HepG2 (cell line): ENCODE measurements around the gene PDLIM5. TPM values are rescaled to one million over a fixed set of nuclear protein-coding genes. Genes with fewer than 3 reads are reported as not detected.

Experiments used
- AFF4 ChIP-seq: sonication (generic); formaldehyde crosslinking; IDR thresholded peaks from 2 replicates; pipeline ENCODE4 v1.4.0; 2020; ENCODE audit warnings: missing genetic modification reagents
- DPF2 ChIP-seq: sonication (generic); formaldehyde crosslinking; IDR thresholded peaks from 2 replicates; pipeline ENCODE4 v1.4.0; 2020; ENCODE audit warnings: mild to moderate bottlenecking, low read depth, missing genetic modification reagents, borderline replicate concordance
- EEA1 ChIP-seq: sonication (generic); formaldehyde crosslinking; IDR thresholded peaks from 2 replicates; pipeline ENCODE4 v1.5.1; 2020; ENCODE audit warnings: mild to moderate bottlenecking, missing genetic modification reagents, borderline replicate concordance
- KDM3A ChIP-seq: IDR thresholded peaks from 2 replicates; pipeline ENCODE4 v1.6.1; 2018; ENCODE audit warnings: low read depth, missing compliant biosample characterization
- ZFP36 ChIP-seq: fragments of 150-350 bp; IDR thresholded peaks from 2 replicates; pipeline ENCODE4 v1.6.1; 2018; ENCODE audit warnings: borderline replicate concordance, low read length, low read depth; ENCODE audit not compliant: partially characterized antibody
- ZIK1 ChIP-seq: sonication (generic); formaldehyde crosslinking; IDR thresholded peaks from 2 replicates; pipeline ENCODE4 v1.5.0; 2020; ENCODE audit warnings: mild to moderate bottlenecking, low read depth, missing genetic modification reagents, borderline replicate concordance
- ZNF337 ChIP-seq: sonication (generic); formaldehyde crosslinking; IDR thresholded peaks from 2 replicates; pipeline ENCODE4 v1.5.1; 2020; ENCODE audit warnings: missing genetic modification reagents, low read depth, mild to moderate bottlenecking, borderline replicate concordance
- ZNF580 ChIP-seq: IDR thresholded peaks from 2 replicates; pipeline ENCODE4 v1.6.1; 2016; ENCODE audit warnings: low read depth, borderline replicate concordance
- polyA plus RNA-seq, 8 experiments: library from polyadenylated mRNA; depleted of rRNA in 3 of 8; stranded (reverse) in 7 of 8; unstranded in 1 of 8; fragments of >200 nt; fragmentation: Illumina TruSeq in 4 of 8; extraction: Trizol in 4 of 8; gene quantifications; 2 replicates each; pipeline versions ENCODE4 v1.2.1 to v1.2.3, GENCODE V29; 2011 to 2016; ENCODE audit warnings: low read depth in 4 of 8, missing spikeins in 1 of 8, mixed read lengths in 1 of 8; ENCODE audit not compliant: insufficient read depth in 1 of 8
- total RNA-seq, 5 experiments: library from RNA; depleted of rRNA; stranded (reverse); fragments of >200 nt; fragmentation: Illumina TruSeq; extraction: Trizol; gene quantifications; 2 replicates each; pipeline ENCODE4 v1.2.3, GENCODE V29; 2016; ENCODE audit warnings: low read depth in 1 of 5
- TF ChIP-seq, protein P1 (sequence below): sonication (generic); formaldehyde crosslinking; IDR thresholded peaks from 2 replicates; pipeline ENCODE4 v1.4.0; 2020; ENCODE audit warnings: missing genetic modification reagents, borderline replicate concordance
- TF ChIP-seq, protein P2 (sequence below): sonication (generic); formaldehyde crosslinking; IDR thresholded peaks from 2 replicates; pipeline ENCODE4 v1.5.1; 2020; ENCODE audit warnings: mild to moderate bottlenecking, missing genetic modification reagents

PDLIM5 gene
- total and polyA plus RNA-seq, 2 of the 13 experiments (the other 11 are each of a cell fraction or from before 2014, with no cell fraction given): 52.8 to 119 TPM

- TF ChIP-seq AFF4 (CRISPR knock-in tag) (no peak), ZFP36 (no peak), ZNF580 (CRISPR knock-in tag) (0 out of 2 replicates have a peak, but pooled peaks have one; percentile 40), ZIK1 (CRISPR knock-in tag) (no peak), KDM3A (CRISPR knock-in tag) (peak; percentile 43; the same call in 1 of the 2 replicates), DPF2 (peak; percentile 85), EEA1 (no peak), ZNF337 (no peak)
- TF ChIP-seq, protein P1, sequence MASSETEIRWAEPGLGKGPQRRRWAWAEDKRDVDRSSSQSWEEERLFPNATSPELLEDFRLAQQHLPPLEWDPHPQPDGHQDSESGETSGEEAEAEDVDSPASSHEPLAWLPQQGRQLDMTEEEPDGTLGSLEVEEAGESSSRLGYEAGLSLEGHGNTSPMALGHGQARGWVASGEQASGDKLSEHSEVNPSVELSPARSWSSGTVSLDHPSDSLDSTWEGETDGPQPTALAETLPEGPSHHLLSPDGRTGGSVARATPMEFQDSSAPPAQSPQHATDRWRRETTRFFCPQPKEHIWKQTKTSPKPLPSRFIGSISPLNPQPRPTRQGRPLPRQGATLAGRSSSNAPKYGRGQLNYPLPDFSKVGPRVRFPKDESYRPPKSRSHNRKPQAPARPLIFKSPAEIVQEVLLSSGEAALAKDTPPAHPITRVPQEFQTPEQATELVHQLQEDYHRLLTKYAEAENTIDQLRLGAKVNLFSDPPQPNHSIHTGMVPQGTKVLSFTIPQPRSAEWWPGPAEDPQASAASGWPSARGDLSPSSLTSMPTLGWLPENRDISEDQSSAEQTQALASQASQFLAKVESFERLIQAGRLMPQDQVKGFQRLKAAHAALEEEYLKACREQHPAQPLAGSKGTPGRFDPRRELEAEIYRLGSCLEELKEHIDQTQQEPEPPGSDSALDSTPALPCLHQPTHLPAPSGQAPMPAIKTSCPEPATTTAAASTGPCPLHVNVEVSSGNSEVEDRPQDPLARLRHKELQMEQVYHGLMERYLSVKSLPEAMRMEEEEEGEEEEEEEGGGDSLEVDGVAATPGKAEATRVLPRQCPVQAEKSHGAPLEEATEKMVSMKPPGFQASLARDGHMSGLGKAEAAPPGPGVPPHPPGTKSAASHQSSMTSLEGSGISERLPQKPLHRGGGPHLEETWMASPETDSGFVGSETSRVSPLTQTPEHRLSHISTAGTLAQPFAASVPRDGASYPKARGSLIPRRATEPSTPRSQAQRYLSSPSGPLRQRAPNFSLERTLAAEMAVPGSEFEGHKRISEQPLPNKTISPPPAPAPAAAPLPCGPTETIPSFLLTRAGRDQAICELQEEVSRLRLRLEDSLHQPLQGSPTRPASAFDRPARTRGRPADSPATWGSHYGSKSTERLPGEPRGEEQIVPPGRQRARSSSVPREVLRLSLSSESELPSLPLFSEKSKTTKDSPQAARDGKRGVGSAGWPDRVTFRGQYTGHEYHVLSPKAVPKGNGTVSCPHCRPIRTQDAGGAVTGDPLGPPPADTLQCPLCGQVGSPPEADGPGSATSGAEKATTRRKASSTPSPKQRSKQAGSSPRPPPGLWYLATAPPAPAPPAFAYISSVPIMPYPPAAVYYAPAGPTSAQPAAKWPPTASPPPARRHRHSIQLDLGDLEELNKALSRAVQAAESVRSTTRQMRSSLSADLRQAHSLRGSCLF: no peak
- TF ChIP-seq, protein P2, sequence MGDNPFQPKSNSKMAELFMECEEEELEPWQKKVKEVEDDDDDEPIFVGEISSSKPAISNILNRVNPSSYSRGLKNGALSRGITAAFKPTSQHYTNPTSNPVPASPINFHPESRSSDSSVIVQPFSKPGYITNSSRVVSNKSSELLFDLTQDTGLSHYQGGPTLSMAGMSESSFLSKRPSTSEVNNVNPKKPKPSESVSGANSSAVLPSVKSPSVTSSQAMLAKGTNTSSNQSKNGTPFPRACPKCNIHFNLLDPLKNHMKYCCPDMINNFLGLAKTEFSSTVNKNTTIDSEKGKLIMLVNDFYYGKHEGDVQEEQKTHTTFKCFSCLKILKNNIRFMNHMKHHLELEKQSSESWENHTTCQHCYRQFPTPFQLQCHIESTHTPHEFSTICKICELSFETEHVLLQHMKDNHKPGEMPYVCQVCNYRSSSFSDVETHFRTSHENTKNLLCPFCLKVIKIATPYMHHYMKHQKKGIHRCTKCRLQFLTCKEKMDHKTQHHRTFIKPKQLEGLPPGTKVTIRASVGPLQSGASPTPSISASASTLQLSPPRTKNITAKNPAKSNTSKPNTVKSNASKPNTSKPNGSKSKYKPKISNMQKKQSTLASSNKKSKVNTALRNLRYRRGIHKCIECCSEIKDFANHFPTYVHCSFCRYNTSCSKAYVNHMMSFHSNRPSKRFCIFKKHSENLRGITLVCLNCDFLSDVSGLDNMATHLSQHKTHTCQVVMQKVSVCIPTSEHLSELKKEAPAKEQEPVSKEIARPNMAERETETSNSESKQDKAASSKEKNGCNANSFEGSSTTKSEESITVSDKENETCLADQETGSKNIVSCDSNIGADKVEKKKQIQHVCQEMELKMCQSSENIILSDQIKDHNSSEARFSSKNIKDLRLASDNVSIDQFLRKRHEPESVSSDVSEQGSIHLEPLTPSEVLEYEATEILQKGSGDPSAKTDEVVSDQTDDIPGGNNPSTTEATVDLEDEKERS (CRISPR knock-in tag): peak; percentile 79; the same call in 1 of the 2 replicates
Measured at GRCh38 chr4:94564252-94564651, 112.5 kb downstream of the PDLIM5 start (continued).
